GM19468 (cell line): ENCODE measurements around the gene USP17L28.
"Not testable (repeated sequence)": the region's sequence is repeated elsewhere in the genome, so short reads cannot be mapped to it uniquely, and the experiment has no call there.

Experiments
- ATAC-seq: cut with Tn5 transposase; IDR thresholded peaks from one replicate; pipeline ENCODE4 v1.9.1; 2021; ENCODE audit warnings: mild to moderate bottlenecking, moderate library complexity, moderate number of reproducible peaks; ENCODE audit not compliant: unreplicated experiment; ENCODE audit errors: extremely low read depth

USP17L28 gene, protein sequence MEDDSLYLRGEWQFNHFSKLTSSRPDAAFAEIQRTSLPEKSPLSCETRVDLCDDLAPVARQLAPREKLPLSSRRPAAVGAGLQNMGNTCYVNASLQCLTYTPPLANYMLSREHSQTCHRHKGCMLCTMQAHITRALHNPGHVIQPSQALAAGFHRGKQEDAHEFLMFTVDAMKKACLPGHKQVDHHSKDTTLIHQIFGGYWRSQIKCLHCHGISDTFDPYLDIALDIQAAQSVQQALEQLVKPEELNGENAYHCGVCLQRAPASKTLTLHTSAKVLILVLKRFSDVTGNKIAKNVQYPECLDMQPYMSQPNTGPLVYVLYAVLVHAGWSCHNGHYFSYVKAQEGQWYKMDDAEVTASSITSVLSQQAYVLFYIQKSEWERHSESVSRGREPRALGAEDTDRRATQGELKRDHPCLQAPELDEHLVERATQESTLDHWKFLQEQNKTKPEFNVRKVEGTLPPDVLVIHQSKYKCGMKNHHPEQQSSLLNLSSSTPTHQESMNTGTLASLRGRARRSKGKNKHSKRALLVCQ

GRCh38 chr4:9348593-9348992, at the start of gene USP17L28:
Gene USP17L28, plus strand, starts transcription at chr4:9348893. Its CDS starts 0 bp downstream, at chr4:9348893.
- ATAC-seq, result not testable (repeated sequence)

DNA sequence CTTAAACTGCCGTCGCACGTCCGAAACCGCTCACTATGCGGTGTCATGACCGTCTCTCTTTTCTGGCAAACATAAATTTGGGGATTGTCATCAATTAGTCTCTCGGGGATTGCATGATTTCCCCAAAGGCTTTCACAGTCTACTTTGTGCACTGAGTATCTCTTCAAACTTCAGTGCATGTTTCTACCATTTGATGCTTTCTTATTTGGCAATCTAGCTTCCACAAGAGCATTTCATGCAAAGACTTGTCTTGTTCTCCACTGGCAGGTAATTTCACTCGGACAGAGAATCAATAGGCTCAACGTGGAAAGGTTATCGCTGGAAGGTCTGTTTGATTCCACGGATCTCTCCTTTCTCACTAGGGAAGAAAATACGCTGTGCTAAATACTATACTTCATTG, 24.5 kb upstream of the USP17L28 start:
- not testable (repeated sequence) for ATAC-seq

DNA sequence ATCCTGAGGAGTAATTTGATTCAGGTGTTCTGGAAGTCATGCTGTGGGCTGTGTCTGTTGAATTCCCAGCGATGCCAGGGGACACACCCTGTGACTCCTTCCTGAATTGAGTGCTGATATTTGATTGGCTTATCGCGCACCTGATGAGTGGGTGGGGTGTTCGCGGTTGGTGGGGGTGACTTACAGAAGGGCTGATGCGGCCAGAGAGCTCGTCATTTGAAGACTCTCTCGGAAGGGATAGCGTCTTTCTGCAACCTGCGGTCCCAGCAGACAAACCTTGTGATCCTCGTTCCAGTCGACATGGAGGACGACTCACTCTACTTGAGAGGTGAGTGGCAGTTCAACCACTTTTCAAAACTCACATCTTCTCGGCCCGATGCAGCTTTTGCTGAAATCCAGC, 23.8 kb upstream of the USP17L28 start, which contains the start of gene USP17L24:
Gene USP17L24, plus strand, starts transcription at position 301 of the 400 bp plus-strand sequence. Its CDS starts 0 bp downstream, at position 301.
- ATAC-seq, result not testable (repeated sequence)

DNA sequence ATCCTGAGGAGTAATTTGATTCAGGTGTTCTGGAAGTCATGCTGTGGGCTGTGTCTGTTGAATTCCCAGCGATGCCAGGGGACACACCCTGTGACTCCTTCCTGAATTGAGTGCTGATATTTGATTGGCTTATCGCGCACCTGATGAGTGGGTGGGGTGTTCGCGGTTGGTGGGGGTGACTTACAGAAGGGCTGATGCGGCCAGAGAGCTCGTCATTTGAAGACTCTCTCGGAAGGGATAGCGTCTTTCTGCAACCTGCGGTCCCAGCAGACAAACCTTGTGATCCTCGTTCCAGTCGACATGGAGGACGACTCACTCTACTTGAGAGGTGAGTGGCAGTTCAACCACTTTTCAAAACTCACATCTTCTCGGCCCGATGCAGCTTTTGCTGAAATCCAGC, 19.1 kb upstream of the USP17L28 start, which contains the start of gene USP17L25:
Gene USP17L25, plus strand, starts transcription at position 301 of the 400 bp plus-strand sequence. Its CDS starts 0 bp downstream, at position 301.
- not testable (repeated sequence) for ATAC-seq

- ATAC-seq, result not testable (repeated sequence)
These were observed 14.3 kb upstream of the USP17L28 start, which contains the start of gene USP17L26 for GRCh38 chr4:9334358-9334757. Gene USP17L26, plus strand, starts transcription at chr4:9334658. Its CDS starts 0 bp downstream, at chr4:9334658.

GRCh38 chr4:9339103-9339502, 9.6 kb upstream of the USP17L28 start, which contains the start of gene USP17L5:
Gene USP17L5, plus strand, starts transcription at chr4:9339403. Its CDS starts 0 bp downstream, at chr4:9339403.
- not testable (repeated sequence) for ATAC-seq

DNA sequence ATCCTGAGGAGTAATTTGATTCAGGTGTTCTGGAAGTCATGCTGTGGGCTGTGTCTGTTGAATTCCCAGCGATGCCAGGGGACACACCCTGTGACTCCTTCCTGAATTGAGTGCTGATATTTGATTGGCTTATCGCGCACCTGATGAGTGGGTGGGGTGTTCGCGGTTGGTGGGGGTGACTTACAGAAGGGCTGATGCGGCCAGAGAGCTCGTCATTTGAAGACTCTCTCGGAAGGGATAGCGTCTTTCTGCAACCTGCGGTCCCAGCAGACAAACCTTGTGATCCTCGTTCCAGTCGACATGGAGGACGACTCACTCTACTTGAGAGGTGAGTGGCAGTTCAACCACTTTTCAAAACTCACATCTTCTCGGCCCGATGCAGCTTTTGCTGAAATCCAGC, 4.8 kb upstream of the USP17L28 start, which contains the start of gene USP17L27:
Gene USP17L27, plus strand, starts transcription at position 301 of the 400 bp plus-strand sequence. Its CDS starts 0 bp downstream, at position 301.
- ATAC-seq, result not testable (repeated sequence)

DNA sequence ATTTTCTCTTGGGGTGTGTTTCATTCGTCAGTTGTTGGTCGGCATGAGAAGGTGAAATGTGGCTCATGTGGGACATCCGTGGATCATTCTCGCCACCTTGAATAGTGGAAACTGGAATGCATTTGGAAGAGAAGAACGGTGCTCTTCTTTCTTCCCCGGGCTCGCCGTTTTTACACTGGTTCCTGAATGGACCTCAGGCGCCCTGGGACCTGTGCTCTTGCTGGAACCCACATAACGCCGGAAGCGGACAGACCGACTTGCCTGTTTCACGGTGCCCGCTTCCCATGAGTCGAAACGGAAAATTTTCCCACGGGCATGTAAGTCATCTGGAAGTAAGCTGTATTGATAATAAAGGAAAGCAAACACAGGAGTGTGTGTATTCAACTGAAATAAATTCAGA, 2.2 kb downstream of the USP17L28 start:
- not testable (repeated sequence) for ATAC-seq

DNA sequence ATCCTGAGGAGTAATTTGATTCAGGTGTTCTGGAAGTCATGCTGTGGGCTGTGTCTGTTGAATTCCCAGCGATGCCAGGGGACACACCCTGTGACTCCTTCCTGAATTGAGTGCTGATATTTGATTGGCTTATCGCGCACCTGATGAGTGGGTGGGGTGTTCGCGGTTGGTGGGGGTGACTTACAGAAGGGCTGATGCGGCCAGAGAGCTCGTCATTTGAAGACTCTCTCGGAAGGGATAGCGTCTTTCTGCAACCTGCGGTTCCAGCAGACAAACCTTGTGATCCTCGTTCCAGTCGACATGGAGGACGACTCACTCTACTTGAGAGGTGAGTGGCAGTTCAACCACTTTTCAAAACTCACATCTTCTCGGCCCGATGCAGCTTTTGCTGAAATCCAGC, 4.6 kb downstream of the USP17L28 start, which contains the start of gene USP17L29:
Gene USP17L29, plus strand, starts transcription at position 301 of the 400 bp plus-strand sequence. Its CDS starts 0 bp downstream, at position 301.
- ATAC-seq, result not testable (repeated sequence)

GRCh38 chr4:9362829-9363228, 14.1 kb downstream of the USP17L28 start, which contains the start of gene USP17L30:
Gene USP17L30, plus strand, starts transcription at chr4:9363129. Its CDS starts 0 bp downstream, at chr4:9363129.
- not testable (repeated sequence) for ATAC-seq

GRCh38 chr4:9379881-9380280, 31.2 kb downstream of the USP17L28 start:
- not testable (repeated sequence) for ATAC-seq

GRCh38 chr4:9381012-9381534, 32.4 kb downstream of the USP17L28 start:
- not testable (repeated sequence) for ATAC-seq

DNA sequence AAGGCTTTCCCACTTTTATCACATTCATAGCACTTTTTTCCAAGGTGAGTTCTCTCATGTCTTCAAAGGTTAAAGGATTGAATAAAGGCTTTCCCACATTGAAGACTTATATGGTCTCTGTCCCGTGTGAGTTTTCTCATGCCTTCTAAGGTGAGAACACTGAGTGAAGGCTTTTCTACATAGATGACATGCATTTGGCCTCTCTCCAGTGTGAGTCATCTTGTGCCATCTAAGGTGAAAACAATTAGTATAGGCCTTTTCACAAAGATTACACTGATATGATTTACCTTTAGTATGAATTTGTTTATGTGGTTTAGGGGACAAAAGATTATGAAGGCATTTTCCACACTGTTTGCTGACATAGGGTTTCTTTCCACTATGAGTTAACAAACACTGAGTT, 35.4 kb downstream of the USP17L28 start:
- ATAC-seq, result no peak

GRCh38 chr4:9389001-9389400, 40.3 kb downstream of the USP17L28 start:
- peak; percentile 58 for ATAC-seq
